GM19238 (cell line): Measurements from ENCODE around the gene SEPTIN12.
A peak's percentile ranks its signal among the peaks of the same experiment; 100 is the strongest.

Experiments used
- DNase-seq: peaks from one replicate; pipeline ENCODE4 v3.0.0; 2011; ENCODE audit warnings: low spot score; ENCODE audit not compliant: insufficient read length

The SEPTIN12 gene

GRCh38 chr16:4802659-4803287 is 14.6 kb upstream of the SEPTIN12 start:
- DNase-seq = peak; percentile 99

- DNase-seq = peak; percentile 71
Measured at GRCh38 chr16:4801962-4802658, 14.0 kb upstream of the SEPTIN12 start, which contains the start of gene ROGDI. TSS of gene ROGDI (minus strand) at chr16:4802633. CDS start at chr16:4802571, 62 bp downstream.

- no peak for DNase-seq
Measured at GRCh38 chr16:4801051-4801961, 13.2 kb upstream of the SEPTIN12 start.

GRCh38 chr16:4800290-4801041 is 12.3 kb upstream of the SEPTIN12 start:
- DNase-seq = peak; percentile 53

GRCh38 chr16:4799171-4799855 is 11.2 kb upstream of the SEPTIN12 start:
- no peak for DNase-seq

GRCh38 chr16:4798456-4798855 is 10.3 kb upstream of the SEPTIN12 start:
- no peak for DNase-seq

GRCh38 chr16:4797805-4798252 is 9.7 kb upstream of the SEPTIN12 start:
- DNase-seq = no peak

- DNase-seq = no peak
Measured at GRCh38 chr16:4796982-4797804, 9.0 kb upstream of the SEPTIN12 start.

- DNase-seq = no peak
Measured at GRCh38 chr16:4795828-4796572, 7.9 kb upstream of the SEPTIN12 start.

GRCh38 chr16:4795181-4795827 is 7.2 kb upstream of the SEPTIN12 start, which contains the start of gene SMIM22:
TSS of gene SMIM22 (plus strand) at chr16:4795369. CDS start at chr16:4795735, 366 bp downstream.
- DNase-seq = no peak

- no peak for DNase-seq
Measured at GRCh38 chr16:4792951-4793513, 4.9 kb upstream of the SEPTIN12 start.

- DNase-seq = no peak
Measured at GRCh38 chr16:4790871-4791270, 2.7 kb upstream of the SEPTIN12 start.

GRCh38 chr16:4790261-4790660 is 2.1 kb upstream of the SEPTIN12 start:
- no peak for DNase-seq

GRCh38 chr16:4788910-4789309 is 765 bp upstream of the SEPTIN12 start:
- no peak for DNase-seq

- no peak for DNase-seq
Measured at GRCh38 chr16:4788489-4788889, 344 bp upstream of the SEPTIN12 start.

- DNase-seq = no peak
Measured at GRCh38 chr16:4787068-4787467, 1.1 kb downstream of the SEPTIN12 start.

- DNase-seq = no peak
Measured at GRCh38 chr16:4785758-4786433, 2.2 kb downstream of the SEPTIN12 start.
